Keratinocyte (primary cell): ENCODE results near the gene GABRD. TPM values are rescaled to one million over a fixed set of nuclear protein-coding genes. Genes with fewer than 3 reads are reported as not detected.

Experiments
- DNase-seq: peaks from one replicate; pipeline ENCODE4 v3.0.0-alpha.2; 2011; ENCODE audit warnings: low read depth, missing footprints, low spot score
- FAIRE-seq: peaks from 2 replicates; lab custom pipeline; 2011; peaks lifted over from hg19 to GRCh38; lab: Jason Lieb, UNC
- H2AFZ ChIP-seq: 2 replicates; pipeline ENCODE4 v1.6.0; 2012; ENCODE audit warnings: low read length, control low read depth, inconsistent platforms; ENCODE audit not compliant: control insufficient read depth
- H3K27ac ChIP-seq: 2 replicates; pipeline ENCODE4 v1.5.1; 2011; ENCODE audit warnings: low read length; ENCODE audit not compliant: control insufficient read depth, insufficient read depth
- H3K27me3 ChIP-seq: 3 replicates; pipeline ENCODE4 v1.6.0; 2011; ENCODE audit warnings: low read length; ENCODE audit not compliant: control insufficient read depth, insufficient read depth; ENCODE audit errors: extremely low read depth
- H3K36me3 ChIP-seq, 2 experiments: 2 replicates in 1 of 2; 3 replicates in 1 of 2; pipeline ENCODE4 v1.5.1; 2011; ENCODE audit warnings: low read length in 2 of 2, mild to moderate bottlenecking in 1 of 2; ENCODE audit not compliant: control insufficient read depth in 2 of 2, insufficient read depth in 2 of 2; ENCODE audit errors: extremely low read depth in 1 of 2
- H3K4me1 ChIP-seq: 3 replicates; pipeline ENCODE4 v1.5.1; 2011; ENCODE audit warnings: low read length; ENCODE audit not compliant: control insufficient read depth, insufficient read depth; ENCODE audit errors: extremely low read depth
- H3K4me2 ChIP-seq: 3 replicates; pipeline ENCODE4 v1.6.0; 2011; ENCODE audit warnings: low read depth, low read length; ENCODE audit not compliant: control insufficient read depth, insufficient read depth; ENCODE audit errors: extremely low read depth
- H3K4me3 ChIP-seq, 3 experiments: fragments of 200-600 bp in 1 of 3; sonication (generic) in 1 of 3; 2 replicates in 2 of 3; 3 replicates in 1 of 3; pipeline ENCODE4 v1.5.1; 2011 to 2016; ENCODE audit warnings: low read length in 3 of 3, mild to moderate bottlenecking in 3 of 3, control low read depth in 2 of 3, inconsistent platforms in 1 of 3, low read depth in 1 of 3, mixed read lengths in 1 of 3, mixed run types in 1 of 3, moderate library complexity in 1 of 3; ENCODE audit not compliant: control insufficient read depth in 2 of 3, insufficient read depth in 2 of 3; ENCODE audit errors: extremely low read depth in 1 of 3
- H3K79me2 ChIP-seq: 2 replicates; pipeline ENCODE4 v1.6.0; 2012; ENCODE audit warnings: low read length; ENCODE audit not compliant: control insufficient read depth, insufficient read depth
- H3K9ac ChIP-seq: 3 replicates; pipeline ENCODE4 v1.6.0; 2011; ENCODE audit warnings: low read length; ENCODE audit not compliant: control insufficient read depth, insufficient read depth; ENCODE audit errors: extremely low read depth
- H3K9me1 ChIP-seq: 3 replicates; pipeline ENCODE4 v1.6.0; 2011; ENCODE audit warnings: low read length; ENCODE audit not compliant: control insufficient read depth, insufficient read depth; ENCODE audit errors: extremely low read depth
- H3K9me3 ChIP-seq: 2 replicates; pipeline ENCODE4 v1.5.1; 2012; ENCODE audit warnings: low read depth, low read length; ENCODE audit not compliant: control insufficient read depth
- H4K20me1 ChIP-seq: 3 replicates; pipeline ENCODE4 v1.6.0; 2011; ENCODE audit warnings: low read length; ENCODE audit not compliant: control insufficient read depth, insufficient read depth; ENCODE audit errors: extremely low read depth
- CTCF ChIP-seq, 3 experiments: IDR thresholded peaks in 1 of 3; conservative IDR thresholded peaks in 1 of 3; optimal IDR thresholded peaks in 1 of 3; 2 replicates in 2 of 3; 3 replicates in 1 of 3; pipeline versions ENCODE3 to v1.5.1; 2011; ENCODE audit warnings: low read length in 3 of 3, mild to moderate bottlenecking in 3 of 3, moderate library complexity in 2 of 3, control low read depth in 1 of 3, inconsistent platforms in 1 of 3; ENCODE audit not compliant: insufficient read depth in 2 of 3; ENCODE audit errors: extremely low read depth in 1 of 3
- EZH2 ChIP-seq: IDR thresholded peaks from one replicate; pipeline ENCODE4 v1.6.1; 2012; ENCODE audit warnings: inconsistent platforms, mild to moderate bottlenecking, low read length, moderate library complexity
- dilution Hi-C: fragments of 300-500 bp; cut with MboI; formaldehyde crosslinking; loops from one replicate; pipeline ENCODE4 v1.7.0; 2020; ENCODE audit warnings: low sequenced_read_pairs; ENCODE audit not compliant: extremely low pct_ligation_motif_present
- polyA minus RNA-seq, 3 experiments: library from RNA; depleted of rRNA, polyadenylated mRNA; stranded (reverse); fragments of >200 nt; gene quantifications; 1 replicate in 1 of 3; 2 replicates in 1 of 3; 3 replicates in 1 of 3; pipeline ENCODE4 v1.2.3, GENCODE V29; 2011
- polyA plus RNA-seq, 5 experiments: library from polyadenylated mRNA; depleted of rRNA in 3 of 5; stranded (reverse) in 3 of 5; stranded (forward) in 1 of 5; unstranded in 1 of 5; fragments of >200 nt; gene quantifications; 1 replicate in 1 of 5; 2 replicates in 3 of 5; 3 replicates in 1 of 5; pipeline versions ENCODE4 v1.2.1 to v1.2.3, GENCODE V29; 2011 to 2012; ENCODE audit warnings: missing spikeins in 2 of 5, low read depth in 1 of 5, low replicate concordance in 1 of 5

The GABRD gene
- not detected in 3 replicates for polyA plus RNA-seq
- not detected for polyA plus RNA-seq (2011; ENCODE audit: low read depth)
- polyA plus RNA-seq (2011; cell fraction: cytosol; rRNA removed), result not detected in 2 replicates
- not detected in 2 replicates for polyA plus RNA-seq (2011; cell fraction: nucleus; rRNA removed)
- not detected in 2 replicates for polyA plus RNA-seq (2012; ENCODE audit: low replicate concordance)
- polyA minus RNA-seq, result not detected in 3 replicates
- not detected for polyA minus RNA-seq (2011; cell fraction: cytosol; rRNA and poly(A)+ RNA removed)
- not detected in 2 replicates for polyA minus RNA-seq (2011; cell fraction: nucleus; rRNA and poly(A)+ RNA removed)

GRCh38 chr1:2019172-2019543 is at the start of gene GABRD:
TSS of gene GABRD (plus strand) at chr1:2019345. CDS start at chr1:2019424, 79 bp downstream.
- Histone ChIP-seq H3K27ac (no peak within 1 kb of the TSS), H3K27me3 (peaks cover 67% of the 10 kb centered on the region), H3K4me1 (no peaks in the 10 kb centered on the region), H2AFZ (no peak within 1 kb of the TSS), H3K4me2 (no peak within 1 kb of the TSS), H3K79me2 (no peaks in the 10 kb centered on the region), H3K9me1 (no peaks in the 10 kb centered on the region), H3K9ac (no peak within 1 kb of the TSS), H4K20me1 (peaks cover 3% of the 10 kb centered on the region), H3K36me3 (no peaks in the 10 kb centered on the region), H3K9me3 (no peaks in the 10 kb centered on the region), H3K4me3 (no peak within 1 kb of the TSS)
- DNase-seq (no peak), FAIRE-seq (no peak)
- TF ChIP-seq EZH2 (no peak), CTCF (optimal IDR thresholded peaks at IDR 0.05 in 1 of 3, IDR thresholded peaks at IDR 0.05 in 1 of 3, conservative IDR thresholded peaks at IDR 0.05 in 1 of 3; ENCODE audit: extremely low read depth in 1 of 3, insufficient read depth in 2 of 3, low read length in 3 of 3) (no peak)
- dilution Hi-C loops, result no loop called here

DNA sequence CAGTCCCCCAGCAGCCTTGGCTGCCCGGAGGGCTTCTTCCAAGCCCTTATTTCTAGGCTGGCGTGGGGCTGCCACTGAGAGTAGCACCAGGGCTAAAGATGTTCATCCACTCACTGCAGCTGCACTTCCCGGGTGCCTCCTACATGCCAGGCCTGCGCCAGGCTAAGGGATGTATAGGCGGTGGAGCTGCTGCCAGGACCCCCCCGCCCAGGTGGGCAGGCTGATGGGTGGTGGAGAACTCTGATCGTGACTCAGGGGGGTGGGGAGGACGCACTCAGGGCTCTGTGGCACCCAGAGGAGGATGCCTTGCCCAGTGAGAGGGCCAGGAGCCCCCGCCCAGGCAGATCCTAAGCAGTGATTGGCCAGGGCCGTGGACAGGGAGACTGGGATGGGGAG is 49.6 kb upstream of the GABRD start:
- H3K79me2 ChIP-seq, result no peaks in the 10 kb centered on the region
- H3K9ac ChIP-seq, result no peak overlapping the region
- no peak overlapping the region for H3K27ac ChIP-seq
- H3K4me1 ChIP-seq, result peaks cover 18% of the 10 kb centered on the region
- TF ChIP-seq EZH2 (no peak), CTCF (optimal IDR thresholded peaks at IDR 0.05 in 1 of 3, IDR thresholded peaks at IDR 0.05 in 1 of 3, conservative IDR thresholded peaks at IDR 0.05 in 1 of 3; ENCODE audit: extremely low read depth in 1 of 3, insufficient read depth in 2 of 3, low read length in 3 of 3) (no peak)
- H3K36me3 ChIP-seq, result no peaks in the 10 kb centered on the region
- no peak overlapping the region for H3K4me3 ChIP-seq
- DNase-seq (peak; percentile 52), FAIRE-seq (no peak)
- no peak overlapping the region for H2AFZ ChIP-seq
- H4K20me1 ChIP-seq, result no peaks in the 10 kb centered on the region
- no peaks in the 10 kb centered on the region for H3K9me1 ChIP-seq
- H3K9me3 ChIP-seq, result peaks cover 6% of the 10 kb centered on the region
- dilution Hi-C loops, result no loop called here
- peaks cover 5% of the 10 kb centered on the region for H3K27me3 ChIP-seq
- H3K4me2 ChIP-seq, result no peak overlapping the region
